ENCODE measurements around the gene CYP27C1. TPM values are rescaled to one million over a fixed set of nuclear protein-coding genes. Genes with fewer than 3 reads are reported as not detected.
A peak's percentile ranks its signal among the peaks of the same experiment; 100 is the strongest.

Gene CYP27C1
- total RNA-seq, 4 donors from 2014 or later = 0.12 to 0.52 (median 0.28) TPM

- H3K4me3 ChIP-seq = no peak overlapping the region
- TF ChIP-seq EP300 (IDR thresholded peaks at IDR 0.05) = no peak
- TF ChIP-seq POLR2A (IDR thresholded peaks at IDR 0.05) = no peak
- peak; percentile 39 for TF ChIP-seq POLR2AphosphoS5 (IDR thresholded peaks at IDR 0.05)
- peaks cover 0 to 47% (median 21%) of the 10 kb centered on the region in 3 donors for H3K4me1 ChIP-seq
- no peak for ATAC-seq
- no peaks in the 10 kb centered on the region for H3K27me3 ChIP-seq
- WGBS, 2 donors (ENCODE audit: low coverage in 1 of 2) = 33 to 40% methylated on average over 4 to 6 of the region's 6 CpGs
- H3K27ac ChIP-seq = peak overlapping the region in 2 of 4 donors; percentile 31 to 72
- no peaks in the 10 kb centered on the region for H3K36me3 ChIP-seq
- no peaks in the 10 kb centered on the region for H3K9me3 ChIP-seq
These were observed 47.0 kb downstream of the CYP27C1 start for GRCh38 chr2:127173057-127173456.

GRCh38 chr2:127172306-127172705, 47.8 kb downstream of the CYP27C1 start:
- Histone ChIP-seq H3K4me1 (peaks cover 0 to 45% (median 21%) of the 10 kb centered on the region in 3 donors), H3K27me3 (no peaks in the 10 kb centered on the region), H3K4me3 (no peak overlapping the region), H3K27ac (no peak overlapping the region), H3K36me3 (no peaks in the 10 kb centered on the region), H3K9me3 (no peaks in the 10 kb centered on the region)
- ATAC-seq = no peak
- WGBS, 2 donors (ENCODE audit: low coverage in 1 of 2) = 85 to 100% methylated on average over 4 to 5 of the region's 6 CpGs
- TF ChIP-seq POLR2AphosphoS5 (IDR thresholded peaks at IDR 0.05) (no peak), EP300 (IDR thresholded peaks at IDR 0.05) (no peak), CTCF (IDR thresholded peaks at IDR 0.05) (no peak), POLR2A (IDR thresholded peaks at IDR 0.05) (no peak)

- no peaks in the 10 kb centered on the region for H3K9me3 ChIP-seq
- 94 to 96% methylated on average over 4 to 6 of the region's 10 CpGs for WGBS, 2 donors (ENCODE audit: low coverage in 1 of 2)
- ATAC-seq = no peak
- no peak overlapping the region for H3K27ac ChIP-seq
- H3K4me3 ChIP-seq = no peak overlapping the region
- no peaks in the 10 kb centered on the region for H3K36me3 ChIP-seq
- H3K27me3 ChIP-seq = no peaks in the 10 kb centered on the region
- TF ChIP-seq CTCF (IDR thresholded peaks at IDR 0.05) (no peak), EP300 (IDR thresholded peaks at IDR 0.05) (no peak), POLR2A (IDR thresholded peaks at IDR 0.05) (no peak), POLR2AphosphoS5 (IDR thresholded peaks at IDR 0.05) (no peak)
- H3K4me1 ChIP-seq = peaks cover 0 to 28% (median 10%) of the 10 kb centered on the region in 3 donors
These were observed 49.5 kb downstream of the CYP27C1 start for GRCh38 chr2:127170452-127171197.

GRCh38 chr2:127170021-127170420, 50.1 kb downstream of the CYP27C1 start:
- no peaks in the 10 kb centered on the region for H3K27me3 ChIP-seq
- no peak for ATAC-seq

More at GRCh38 chr2:127170021-127170420, 50.1 kb downstream of the CYP27C1 start:
- H3K36me3 ChIP-seq = no peaks in the 10 kb centered on the region
- H3K9me3 ChIP-seq = no peaks in the 10 kb centered on the region
- H3K27ac ChIP-seq = no peak overlapping the region
- peaks cover 0 to 22% (median 4%) of the 10 kb centered on the region in 3 donors for H3K4me1 ChIP-seq
- no peak overlapping the region for H3K4me3 ChIP-seq
- TF ChIP-seq EP300 (IDR thresholded peaks at IDR 0.05) = no peak
- no peak for TF ChIP-seq POLR2A (IDR thresholded peaks at IDR 0.05)
- no peak for TF ChIP-seq POLR2AphosphoS5 (IDR thresholded peaks at IDR 0.05)
- no peak for TF ChIP-seq CTCF (IDR thresholded peaks at IDR 0.05)
- WGBS, 2 donors (ENCODE audit: low coverage in 1 of 2) = 91 to 100% methylated on average over 1 to 3 of the region's 3 CpGs
